HG02642 (cell line): ENCODE results near the gene FAF2.

Experiments
- ATAC-seq: cut with Tn5 transposase; IDR thresholded peaks from one replicate; pipeline ENCODE4 v1.9.1; 2021; ENCODE audit warnings: mild to moderate bottlenecking; ENCODE audit not compliant: unreplicated experiment, poor library complexity

FAF2 gene

GRCh38 chr5:176527246-176528222 is 79.3 kb downstream of the FAF2 start:
- ATAC-seq, result no peak

GRCh38 chr5:176528301-176528700 is 80.1 kb downstream of the FAF2 start:
- no peak for ATAC-seq

- no peak for ATAC-seq
Measured at GRCh38 chr5:176528761-176529115, 80.6 kb downstream of the FAF2 start.

- no peak for ATAC-seq
Measured at GRCh38 chr5:176529116-176529740, 81.0 kb downstream of the FAF2 start.

GRCh38 chr5:176529741-176530141 is 81.6 kb downstream of the FAF2 start:
- ATAC-seq, result no peak

- no peak for ATAC-seq
Measured at GRCh38 chr5:176530393-176530982, 82.3 kb downstream of the FAF2 start.

- no peak for ATAC-seq
Measured at GRCh38 chr5:176530983-176531901, 83.1 kb downstream of the FAF2 start.

- ATAC-seq, result no peak
Measured at GRCh38 chr5:176531902-176532493, 83.8 kb downstream of the FAF2 start.

GRCh38 chr5:176532795-176533194 is 84.6 kb downstream of the FAF2 start:
- ATAC-seq, result no peak

- no peak for ATAC-seq
Measured at GRCh38 chr5:176533390-176533789, 85.2 kb downstream of the FAF2 start.

GRCh38 chr5:176533894-176534611 is 85.9 kb downstream of the FAF2 start:
- ATAC-seq, result no peak

- no peak for ATAC-seq
Measured at GRCh38 chr5:176534640-176535039, 86.5 kb downstream of the FAF2 start.

- ATAC-seq, result no peak
Measured at GRCh38 chr5:176535101-176535663, 87.0 kb downstream of the FAF2 start.

- ATAC-seq, result no peak
Measured at GRCh38 chr5:176535664-176536131, 87.5 kb downstream of the FAF2 start.

GRCh38 chr5:176536132-176536901 is 88.1 kb downstream of the FAF2 start:
- ATAC-seq, result no peak

GRCh38 chr5:176536902-176537553 is 88.8 kb downstream of the FAF2 start, which contains the start of gene RNF44:
Gene RNF44, minus strand, starts transcription at chr5:176537402. Its CDS starts 4,930 bp downstream, at chr5:176532472.
- ATAC-seq, result peak; percentile 64

- ATAC-seq, result peak; percentile 72
Measured at GRCh38 chr5:176537554-176538229, 89.5 kb downstream of the FAF2 start.
